SKM-1 treated with dmso at 0.1 percent for 144 hours (cell line): Measurements from ENCODE around the gene ZNF354C.

ENCODE experiments used
- DNase-seq: peaks from one replicate; lab custom pipeline; 2025; ENCODE audit not compliant: unreplicated experiment; lab: John Stamatoyannopoulos, UW

ZNF354C gene

DNA sequence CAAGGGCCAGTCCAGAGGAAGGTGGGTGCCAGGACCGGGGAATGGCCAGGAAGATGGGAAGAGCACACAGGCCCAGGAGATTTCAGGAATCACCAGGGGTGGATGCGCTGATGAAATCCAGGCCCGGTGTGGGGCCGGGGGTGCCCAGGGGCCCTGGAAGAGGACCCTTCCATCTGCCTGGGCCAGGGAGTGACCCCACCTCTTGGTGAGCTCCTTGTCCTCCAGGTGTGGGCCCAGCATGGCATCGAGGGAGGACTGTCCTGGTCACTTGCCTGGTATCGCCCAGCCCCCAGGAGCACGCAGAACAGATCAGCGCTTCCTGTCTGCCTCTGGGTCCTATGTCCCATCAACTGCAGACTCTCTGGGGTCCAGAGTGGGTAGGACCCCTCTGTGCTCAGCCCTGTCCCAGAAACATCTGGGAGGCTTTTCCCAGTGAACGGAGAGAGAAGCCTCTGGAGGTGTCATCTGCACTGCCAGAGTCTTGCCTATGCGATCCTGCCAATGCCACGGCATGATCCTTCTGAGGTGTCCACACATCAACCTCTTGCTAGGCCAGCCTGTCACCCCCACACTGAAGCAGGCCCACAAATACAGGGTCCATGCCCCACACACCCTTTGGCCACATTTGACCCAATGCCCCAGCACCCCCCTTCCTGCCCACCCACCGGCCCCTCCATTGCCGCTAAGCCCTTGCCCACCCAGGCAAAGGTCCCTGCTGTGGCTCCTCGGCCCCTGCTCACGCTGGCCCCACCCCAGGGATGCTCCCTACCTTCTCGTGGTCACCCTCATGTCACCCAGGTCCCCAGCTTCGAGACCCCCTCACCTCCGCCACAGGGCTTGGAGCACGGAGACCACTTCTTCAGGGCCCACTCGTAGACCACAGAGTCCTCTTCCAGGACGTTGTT lies 67.2 kb downstream of the ZNF354C start:
- DNase-seq = no peak

DNA sequence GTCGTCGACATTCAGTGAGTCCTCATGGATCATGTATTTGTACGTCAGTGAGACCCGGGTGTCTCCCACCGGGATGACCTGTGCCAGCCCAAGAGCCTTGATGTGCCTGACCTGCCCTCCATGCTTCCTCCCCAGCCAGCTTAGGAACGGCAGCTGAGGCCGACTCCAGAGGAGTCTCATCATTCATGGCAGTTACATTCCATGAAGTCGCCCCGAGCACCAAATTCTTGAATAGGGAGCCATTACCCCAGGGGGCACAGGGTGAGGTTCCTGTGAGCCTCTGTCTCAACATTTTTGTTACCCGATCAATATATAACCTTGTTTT lies 67.8 kb downstream of the ZNF354C start:
- DNase-seq = no peak

DNA sequence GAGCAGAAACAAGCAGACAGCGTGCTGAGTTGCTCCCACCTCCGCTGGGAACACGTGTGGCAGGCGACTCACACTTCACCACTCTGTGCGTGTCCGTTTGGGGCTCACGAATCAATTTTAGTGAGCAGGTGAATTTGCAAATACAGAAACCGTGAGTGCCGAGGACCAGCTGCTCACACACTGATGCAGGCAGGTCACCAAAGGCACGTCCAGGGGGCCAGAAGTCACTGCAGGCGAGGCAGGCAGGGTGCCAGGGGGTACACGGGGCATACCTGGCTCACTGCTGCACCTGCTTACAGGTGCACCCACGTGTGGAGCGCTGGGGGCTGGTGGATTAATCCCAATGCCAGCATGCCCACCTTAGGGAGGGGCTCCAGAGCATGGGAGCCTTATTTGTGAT lies 68.8 kb downstream of the ZNF354C start:
- DNase-seq = no peak

DNA sequence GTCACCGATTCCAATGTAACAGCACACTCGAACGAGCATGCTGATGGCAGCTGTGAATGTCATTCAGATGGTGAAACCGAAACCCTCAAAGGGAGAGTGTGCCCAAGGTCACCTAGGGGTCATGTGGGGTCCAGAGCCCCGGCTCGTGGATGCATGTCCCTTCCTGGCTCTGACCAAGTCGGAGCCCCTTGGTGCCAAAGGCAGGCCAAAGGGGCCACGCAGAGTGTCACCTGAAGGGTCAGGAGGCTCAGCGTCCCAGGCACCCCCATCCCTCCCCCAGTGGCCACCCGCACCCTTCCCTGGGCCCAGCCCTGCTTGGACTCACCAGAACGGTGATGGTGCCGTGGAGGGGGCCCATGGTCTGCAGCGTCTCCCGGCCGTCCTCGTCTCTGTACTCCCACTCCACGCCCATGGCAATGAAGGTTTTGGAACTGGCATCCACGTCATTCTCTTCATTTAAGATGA lies 69.5 kb downstream of the ZNF354C start:
- no peak for DNase-seq

DNA sequence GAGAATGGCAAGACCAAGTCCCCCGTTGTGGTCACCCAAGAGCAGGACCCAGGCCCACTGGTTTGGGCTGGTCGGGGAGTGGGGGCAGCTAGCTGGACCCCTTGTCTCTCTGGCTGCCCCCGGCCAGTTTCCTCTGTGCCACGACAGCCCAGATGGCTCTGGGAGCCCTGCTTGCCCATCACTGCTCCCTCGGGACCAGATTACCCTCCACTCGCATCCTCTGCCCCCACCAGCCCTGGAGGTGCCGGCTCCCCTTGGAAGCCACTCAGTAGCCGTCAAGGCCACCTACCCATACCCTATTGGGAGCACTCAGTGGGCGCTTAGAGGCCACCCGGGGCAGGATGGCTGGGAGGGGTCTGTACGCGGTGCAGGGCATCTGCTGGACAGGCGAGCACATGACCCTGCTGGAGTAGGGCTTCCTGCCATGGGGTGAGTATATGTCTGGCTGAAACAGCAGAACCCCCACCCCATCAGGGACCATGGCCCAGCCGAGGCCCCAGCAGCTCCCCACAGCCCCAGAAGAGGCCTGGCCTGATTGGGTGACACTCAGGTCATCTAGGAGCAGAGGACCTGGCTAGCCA lies 70.0 kb downstream of the ZNF354C start:
- DNase-seq = no peak

DNA sequence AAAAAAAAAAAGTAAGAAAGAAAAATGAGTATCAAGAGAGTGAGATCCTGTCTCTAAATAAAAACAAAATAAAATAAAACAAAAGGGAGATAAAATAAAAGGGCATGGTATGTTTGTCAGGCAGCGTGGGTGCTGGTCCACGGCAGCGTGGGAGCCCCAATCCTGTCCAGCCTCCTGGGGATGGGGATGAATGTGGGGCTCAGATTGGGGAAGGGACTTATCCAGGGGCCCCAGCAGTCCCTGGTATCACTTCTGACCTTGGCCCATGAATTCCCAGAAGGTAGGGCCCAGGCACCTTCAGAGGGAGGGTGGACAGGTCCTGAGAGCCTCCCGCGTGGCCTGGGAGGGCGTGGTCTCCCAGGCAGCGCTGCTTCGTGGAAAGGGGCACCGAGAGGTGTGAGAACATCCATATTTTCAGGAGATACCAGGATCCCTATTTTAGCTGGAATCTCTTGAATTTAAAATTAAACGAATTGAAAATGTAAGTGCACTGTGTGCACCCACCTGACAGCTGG lies 71.2 kb downstream of the ZNF354C start:
- no peak for DNase-seq

DNA sequence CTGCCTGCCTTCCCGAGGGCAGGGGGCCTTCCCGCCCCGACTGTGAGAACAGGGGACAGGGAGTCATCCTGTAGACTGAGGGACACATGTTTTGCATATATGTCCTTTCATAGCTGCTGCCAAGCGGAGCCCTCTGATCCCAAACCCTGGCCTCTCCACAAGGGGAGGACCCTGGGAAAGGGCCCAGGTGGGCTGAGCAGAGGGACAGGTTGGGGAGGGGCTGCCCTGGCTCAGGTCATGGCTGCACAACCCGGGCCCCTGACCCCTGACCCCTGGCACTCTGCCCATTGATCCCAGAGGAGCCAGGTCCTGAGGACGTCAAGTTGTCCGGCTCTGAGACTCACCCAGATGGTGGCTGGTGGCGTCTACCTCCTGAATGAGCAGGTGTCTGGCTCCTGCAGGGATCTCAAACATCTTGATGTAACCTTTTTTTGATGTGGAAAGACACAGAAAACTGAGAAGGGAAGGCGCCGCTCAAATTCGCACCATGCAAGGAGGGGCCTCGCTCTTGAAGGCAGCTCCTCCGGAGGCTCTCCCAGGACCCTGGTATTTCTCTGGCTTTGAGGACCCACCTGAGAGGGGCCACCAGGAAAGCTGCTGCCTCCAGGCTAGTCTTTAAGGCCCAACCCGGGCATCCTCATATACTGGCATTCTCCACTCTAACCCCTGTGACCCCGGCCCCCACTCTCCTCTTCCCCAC lies 71.9 kb downstream of the ZNF354C start:
- DNase-seq = no peak

DNA sequence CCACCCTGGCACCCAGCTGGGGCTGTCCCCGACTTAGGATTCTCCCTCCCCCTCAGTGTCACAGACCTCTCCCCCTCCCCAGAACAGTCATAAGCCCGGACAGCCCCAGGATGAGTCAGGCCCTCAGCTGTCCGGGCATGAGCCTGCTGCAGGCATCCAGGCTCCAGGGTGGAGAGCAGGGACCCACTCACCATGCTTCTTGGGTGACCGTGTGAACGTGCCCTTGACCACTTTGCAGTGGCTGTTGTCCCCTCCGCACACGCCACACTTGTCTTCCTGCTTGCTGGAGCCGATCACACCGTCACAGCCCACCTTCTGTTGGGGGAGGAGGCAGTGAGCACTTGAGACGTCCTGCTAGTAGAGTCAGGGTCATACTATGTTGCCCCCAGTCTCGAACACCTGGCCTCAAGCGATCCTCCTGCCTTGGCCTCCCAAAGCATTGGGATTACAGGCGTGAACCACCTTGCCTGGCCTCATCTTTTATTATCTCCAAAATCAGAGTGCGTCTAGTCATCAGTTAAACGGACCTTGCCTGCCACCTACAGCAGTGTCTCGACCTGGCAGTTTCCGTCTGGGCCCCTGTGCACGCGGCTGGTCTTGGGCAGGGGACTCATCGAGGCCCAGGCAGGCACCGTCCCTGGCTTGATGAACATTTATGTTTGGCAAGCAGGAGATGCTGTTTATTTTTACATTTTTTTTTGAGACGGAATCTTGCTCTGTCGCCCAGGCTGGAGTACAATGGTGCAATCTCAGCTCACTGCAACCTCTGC lies 72.6 kb downstream of the ZNF354C start:
- no peak for DNase-seq
